Glomerular visceral epithelial cell (primary cell): ENCODE measurements around the gene MYO19.
"Not testable (repeated sequence)": the region's sequence is repeated elsewhere in the genome, so short reads cannot be mapped to it uniquely, and the experiment has no call there.

Experiments
- DNase-seq: peaks from one replicate; pipeline ENCODE4 v3.0.0-alpha.2; 2016; ENCODE audit errors: extremely low spot score

MYO19 gene

DNA sequence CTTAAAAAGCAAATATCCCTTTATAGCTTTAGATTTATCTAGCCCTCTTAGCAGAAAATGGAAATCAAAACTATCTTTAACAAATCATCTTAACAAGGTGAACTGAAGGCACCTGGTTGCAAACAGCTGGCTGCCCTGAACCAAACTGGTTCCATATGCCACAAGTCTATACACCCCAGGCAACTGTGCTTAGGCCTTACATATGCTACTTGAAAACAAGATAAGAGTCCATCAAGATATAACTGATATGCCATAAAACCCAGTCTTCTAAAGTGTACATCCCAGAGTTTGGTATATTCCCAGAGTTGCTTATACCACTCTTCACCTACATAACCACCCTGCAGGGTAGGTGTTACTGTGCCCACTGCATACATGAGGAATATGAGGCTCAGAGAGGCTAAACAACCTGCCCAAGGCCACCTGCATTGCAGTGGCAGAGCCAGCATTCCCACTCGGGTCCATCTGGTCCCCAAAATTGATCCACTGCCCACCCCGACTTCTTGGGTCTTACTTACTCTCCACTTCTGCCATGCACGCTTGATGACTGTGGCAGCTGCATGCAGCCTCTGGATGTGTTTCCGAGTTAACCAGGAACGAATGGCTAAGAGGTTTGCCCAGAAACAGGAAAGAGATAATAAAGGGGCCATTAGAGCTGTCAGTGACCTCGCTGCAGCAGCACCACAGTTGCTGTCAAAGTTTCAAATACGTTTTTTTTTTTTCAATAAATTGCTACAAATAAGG, 35.9 kb downstream of the MYO19 start:
- no peak for DNase-seq

- DNase-seq = no peak
Measured at GRCh38 chr17:36498155-36498554, 36.5 kb downstream of the MYO19 start.

DNA sequence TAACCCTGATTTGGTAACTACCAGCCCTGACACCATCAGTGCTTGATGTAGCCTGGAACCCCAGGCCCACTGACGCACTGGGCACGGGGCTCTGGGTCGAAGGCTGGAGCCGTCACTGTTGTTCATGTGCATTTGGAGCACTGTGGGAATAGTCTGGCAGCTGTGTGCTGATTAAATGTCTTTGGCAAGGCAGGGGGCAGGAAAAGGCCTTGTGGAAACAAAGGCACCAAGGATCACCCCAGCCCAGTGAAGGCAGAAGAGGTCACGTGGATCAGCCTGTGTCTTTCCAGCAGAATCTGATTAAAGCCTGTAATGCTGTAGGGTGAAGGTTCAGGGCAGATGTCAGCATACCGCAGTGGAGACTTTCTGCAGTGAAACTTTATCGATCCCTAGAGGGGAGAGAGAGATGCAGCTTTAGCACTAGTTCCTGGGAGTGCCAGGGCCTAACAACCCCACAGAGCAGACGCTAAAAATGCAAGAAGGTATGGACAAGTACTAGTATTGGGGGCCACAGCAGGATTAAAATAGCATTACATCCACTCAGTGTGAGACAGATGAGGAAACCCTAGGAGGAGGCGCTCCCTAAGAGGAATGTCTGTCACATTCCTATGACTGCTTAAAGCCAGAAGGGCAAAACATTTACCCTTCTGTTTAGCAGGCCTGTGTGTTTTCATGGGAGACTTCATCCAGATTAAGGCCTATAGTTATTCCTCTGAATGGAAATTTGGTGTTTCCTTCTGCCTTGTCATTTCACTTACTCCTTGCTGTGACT, 38.5 kb downstream of the MYO19 start:
- no peak for DNase-seq

DNA sequence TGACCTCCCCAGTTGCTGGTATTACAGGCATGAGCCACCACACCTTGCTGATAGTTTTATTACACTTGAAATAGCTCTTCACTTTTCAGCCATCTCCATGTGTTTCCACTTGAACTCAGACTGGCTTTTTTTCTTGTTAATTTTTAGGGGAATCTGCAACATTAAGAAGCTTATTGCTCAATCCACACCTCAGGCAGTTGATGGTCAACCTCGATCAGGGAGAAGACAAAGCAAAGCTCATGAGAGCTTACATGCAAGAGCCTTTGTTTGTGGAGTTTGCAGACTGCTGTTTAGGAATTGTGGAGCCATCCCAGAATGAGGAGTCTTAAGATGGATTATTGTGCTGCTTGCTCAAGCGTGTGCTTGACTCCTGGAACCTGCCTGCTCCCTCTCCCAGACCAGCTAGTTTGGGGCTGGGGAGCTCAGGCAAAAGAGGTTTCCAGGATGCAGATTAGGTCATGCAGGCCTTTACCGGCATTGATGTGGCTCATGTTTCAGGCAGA, 39.5 kb downstream of the MYO19 start:
- no peak for DNase-seq

GRCh38 chr17:36494674-36495073, 40.0 kb downstream of the MYO19 start:
- DNase-seq = no peak

GRCh38 chr17:36493956-36494355, 40.7 kb downstream of the MYO19 start:
- no peak for DNase-seq

GRCh38 chr17:36486204-36487194, 48.2 kb downstream of the MYO19 start, which contains the start of gene ZNHIT3:
Gene ZNHIT3 (plus strand): TSS chr17:36486681. CDS start chr17:36486700, 19 bp downstream.
- DNase-seq = peak; percentile 91

DNA sequence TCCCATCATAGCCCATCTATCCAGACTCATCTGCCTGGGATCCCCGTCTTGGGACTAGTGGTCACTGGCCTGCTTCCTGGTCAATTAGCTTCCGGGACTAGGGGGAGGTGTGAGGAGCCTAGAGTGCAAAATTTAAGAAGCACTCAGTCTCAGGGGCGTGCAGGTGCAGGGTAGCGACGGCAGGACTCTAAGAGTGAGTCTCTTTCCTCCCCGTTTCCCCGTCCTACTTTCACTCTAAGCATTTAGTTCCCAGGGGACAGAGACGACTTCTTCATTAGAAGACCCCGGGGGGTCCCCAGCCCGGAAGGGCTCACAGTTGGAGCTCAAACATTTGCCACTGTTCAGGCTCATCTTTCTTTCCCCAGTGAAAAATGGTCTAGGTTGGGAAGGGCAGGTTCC, 48.9 kb downstream of the MYO19 start:
- DNase-seq = no peak

- no peak for DNase-seq
Measured at GRCh38 chr17:36485027-36485426, 49.6 kb downstream of the MYO19 start.

GRCh38 chr17:36484021-36484420, 50.6 kb downstream of the MYO19 start:
- DNase-seq = not testable (repeated sequence)

- DNase-seq = peak; percentile 77
Measured at GRCh38 chr17:36482611-36483504, 51.8 kb downstream of the MYO19 start.

GRCh38 chr17:36481829-36482228, 52.8 kb downstream of the MYO19 start:
- DNase-seq = no peak

DNA sequence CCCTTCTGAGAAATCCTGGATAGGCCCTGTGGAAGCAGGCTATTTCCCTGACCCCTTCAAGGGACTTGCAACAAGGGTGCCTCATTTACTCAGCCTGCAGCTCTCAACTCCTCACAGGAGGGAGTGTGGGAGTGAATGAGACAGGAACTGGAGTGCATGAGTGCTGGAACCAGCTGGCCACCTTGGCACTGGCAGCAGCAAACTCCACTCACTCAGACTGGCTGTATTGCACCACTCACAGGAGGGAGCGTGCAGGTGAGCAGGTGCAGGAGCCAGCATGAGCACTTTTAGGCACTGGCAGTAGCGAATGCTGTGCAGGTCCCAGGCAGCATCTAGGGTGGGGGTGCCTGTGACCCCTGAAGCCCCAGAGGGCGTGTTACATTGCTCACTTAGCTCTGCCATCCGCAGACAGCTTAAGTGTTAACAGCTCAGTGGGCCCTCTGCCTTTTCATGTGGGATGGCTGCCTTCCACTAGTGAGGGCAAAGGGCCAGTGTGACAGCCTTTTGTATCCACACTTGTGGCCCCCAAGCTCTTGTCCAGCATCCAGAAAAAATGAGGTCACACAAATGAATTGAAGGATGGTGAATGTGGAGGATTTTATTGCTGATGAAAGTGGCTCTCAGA, 59.2 kb downstream of the MYO19 start:
- DNase-seq = no peak

GRCh38 chr17:36474571-36474970, 60.1 kb downstream of the MYO19 start:
- no peak for DNase-seq

DNA sequence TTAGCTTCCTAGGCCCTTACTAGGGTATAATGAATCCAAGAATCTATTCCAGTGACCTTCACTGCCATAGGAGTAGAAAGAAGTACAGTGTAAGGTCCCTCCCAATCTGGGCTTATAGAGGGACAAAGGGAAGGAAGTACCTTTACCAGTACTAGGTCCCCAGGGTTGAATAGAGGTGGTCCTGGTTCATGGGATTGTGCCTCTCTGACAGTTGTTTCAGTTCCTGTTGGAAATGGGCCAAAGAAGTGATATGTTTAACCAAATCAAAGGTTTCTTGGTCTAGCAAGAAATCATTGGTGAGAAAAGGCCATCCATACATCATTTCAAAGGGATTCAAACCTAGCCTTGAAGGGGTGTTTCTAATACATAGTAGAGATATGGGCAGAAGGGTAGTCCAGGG, 64.2 kb downstream of the MYO19 start:
- no peak for DNase-seq

GRCh38 chr17:36469733-36470132, 64.9 kb downstream of the MYO19 start:
- no peak for DNase-seq

DNA sequence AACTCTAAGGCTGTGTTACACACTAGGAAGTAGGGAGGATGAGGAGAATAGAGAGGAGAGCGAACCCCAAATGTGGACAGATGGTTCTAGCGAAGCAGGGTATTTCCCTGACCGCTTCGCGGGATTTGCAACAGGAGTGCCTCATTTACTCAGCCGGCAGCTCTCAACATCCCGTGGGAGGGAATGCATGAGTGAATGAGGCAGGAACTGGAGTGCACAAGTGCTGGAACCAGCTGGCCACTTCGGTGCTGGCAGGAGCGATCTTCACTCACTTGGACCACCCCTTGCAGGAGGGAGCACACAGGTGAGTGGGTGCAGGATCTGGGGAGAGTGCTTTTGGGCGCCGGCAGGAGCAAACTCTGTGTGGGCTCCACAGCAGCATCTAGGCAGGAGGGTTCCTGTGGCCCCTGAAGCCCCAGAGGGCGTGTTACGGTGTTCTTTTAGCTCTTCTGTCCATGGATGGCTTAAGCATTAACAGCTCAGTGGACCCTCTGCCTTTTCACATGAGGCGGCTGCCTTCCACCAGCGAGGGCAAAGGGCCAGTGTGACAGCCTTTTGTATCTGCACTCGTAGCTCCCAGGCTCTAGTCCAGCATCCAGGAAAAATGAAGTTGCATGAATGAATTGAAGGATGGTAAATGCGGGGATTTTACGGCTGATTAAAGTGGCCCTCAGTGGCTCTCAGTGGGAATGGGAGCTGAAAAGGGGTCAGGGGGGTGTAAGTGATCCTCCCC, 65.6 kb downstream of the MYO19 start:
- no peak for DNase-seq

DNA sequence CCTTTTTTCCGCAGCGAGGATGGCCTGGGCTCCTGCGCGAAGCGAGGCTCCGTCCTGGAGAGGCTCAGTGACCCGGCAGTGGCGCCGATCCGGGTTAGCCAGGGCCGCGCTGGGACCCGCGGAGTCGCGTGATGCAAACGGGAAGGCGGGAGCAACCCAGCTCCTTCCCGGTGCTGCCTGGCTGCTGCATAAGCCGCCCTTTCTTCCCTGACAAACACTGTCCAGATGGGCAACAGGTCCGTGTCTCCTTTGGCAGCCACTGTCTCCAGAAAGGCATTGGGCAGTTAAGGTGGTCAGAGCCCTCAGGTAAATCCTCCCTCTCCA, 69.9 kb downstream of the MYO19 start:
- no peak for DNase-seq

DNA sequence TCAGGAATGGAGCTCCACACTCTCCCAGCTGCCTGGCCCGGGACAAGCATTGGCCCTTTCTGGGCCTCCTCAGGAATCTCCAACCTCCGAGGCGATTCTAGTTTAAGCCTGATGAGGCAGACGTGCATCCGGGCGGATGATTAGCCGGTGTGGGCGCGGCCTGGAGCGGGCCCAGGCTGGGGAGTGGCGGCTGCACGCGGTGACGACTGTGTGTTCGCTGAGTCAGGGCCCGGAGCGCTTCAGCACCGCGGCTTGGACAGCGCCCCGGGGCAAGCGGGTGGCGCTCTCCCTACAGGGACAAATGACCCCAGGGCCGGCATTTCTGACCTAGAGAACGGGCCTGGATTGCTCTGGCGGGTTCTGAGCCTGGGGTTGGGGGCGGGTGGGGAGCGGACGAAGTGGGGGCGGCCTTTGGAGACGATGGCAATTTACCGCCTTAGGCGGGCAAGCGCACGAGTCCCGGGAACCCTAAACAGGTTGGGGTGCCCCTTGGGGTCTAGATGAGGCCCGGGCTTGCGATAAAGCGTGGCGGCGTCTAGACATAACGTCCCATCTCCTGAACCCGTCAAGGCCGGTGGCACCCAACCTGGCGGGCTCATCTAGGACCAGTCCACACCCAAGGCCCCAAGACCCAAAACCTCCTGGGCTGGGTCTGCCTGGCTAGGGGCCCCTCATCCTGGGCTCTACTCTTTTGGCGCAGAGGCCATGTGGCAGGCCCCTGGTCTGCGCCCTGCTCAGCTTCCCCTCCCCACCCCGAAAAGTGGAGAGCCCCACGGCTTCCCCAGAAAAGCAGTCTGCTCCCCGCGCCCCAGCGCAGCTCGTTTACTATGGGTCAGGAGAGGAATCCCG, 70.5 kb downstream of the MYO19 start:
- DNase-seq = peak; percentile 78
